SU-DHL-6 (cell line): Measurements from ENCODE around the gene B9D2.

ENCODE experiments used
- H2AFZ ChIP-seq: fragments of 200-600 bp; sonication (generic); 2 replicates; pipeline ENCODE4 v1.6.1; 2014; ENCODE audit warnings: low read depth, mild to moderate bottlenecking, moderate library complexity, mixed read lengths, antibody characterized with exemption, low read length; ENCODE audit not compliant: severe bottlenecking
- H3F3A ChIP-seq: fragments of 200-600 bp; shearing (Covaris generic); 2 replicates; pipeline ENCODE4 v1.6.0; 2016; ENCODE audit warnings: antibody characterized with exemption, mild to moderate bottlenecking; ENCODE audit not compliant: insufficient read depth
- H3K27ac ChIP-seq: fragments of 200-600 bp; sonication (generic); 2 replicates; pipeline ENCODE4 v1.5.1; 2016; ENCODE audit warnings: low read depth, mild to moderate bottlenecking, low read length, moderate library complexity, mixed read lengths
- H3K27me3 ChIP-seq: fragments of 200-600 bp; sonication (generic), shearing (Covaris generic); 2 replicates; pipeline ENCODE4 v1.6.0; 2014; ENCODE audit warnings: mild to moderate bottlenecking, low read length
- H3K36me3 ChIP-seq: fragments of 200-600 bp; sonication (generic); 2 replicates; pipeline ENCODE4 v1.6.1; 2014; ENCODE audit warnings: mild to moderate bottlenecking, low read length, mixed read lengths
- H3K4me2 ChIP-seq: fragments of 300-600, 200-600 bp; shearing (Covaris generic), sonication (generic); 2 replicates; pipeline ENCODE4 v1.6.0; 2014; ENCODE audit warnings: low read length, low read depth, mild to moderate bottlenecking; ENCODE audit not compliant: poor library complexity, severe bottlenecking
- H3K4me3 ChIP-seq: fragments of 200-600 bp; sonication (generic); 2 replicates; pipeline ENCODE4 v1.5.1; 2014; ENCODE audit warnings: antibody characterized with exemption, low read length, mild to moderate bottlenecking, mixed read lengths; ENCODE audit not compliant: insufficient read depth, poor library complexity, severe bottlenecking
- H3K79me2 ChIP-seq: fragments of 200-600 bp; sonication (generic); 2 replicates; pipeline ENCODE4 v1.6.1; 2014; ENCODE audit warnings: mild to moderate bottlenecking, low read length, moderate library complexity; ENCODE audit not compliant: insufficient read depth
- H3K9ac ChIP-seq: fragments of 200-600 bp; sonication (generic); 2 replicates; pipeline ENCODE4 v1.7.0; 2014; ENCODE audit warnings: mild to moderate bottlenecking, low read length
- H3K9me2 ChIP-seq: fragments of 200-600 bp; sonication (generic); replicated peaks from 2 replicates; pipeline ENCODE4 v1.6.1; 2014; ENCODE audit warnings: low read length; ENCODE audit not compliant: insufficient read depth
- H3K9me3 ChIP-seq: fragments of 200-600 bp; sonication (generic); 2 replicates; pipeline ENCODE4 v1.6.1; 2014; ENCODE audit warnings: low read length, mixed read lengths; ENCODE audit not compliant: insufficient read depth
- H4K20me1 ChIP-seq: fragments of 200-600 bp; sonication (generic); 2 replicates; pipeline ENCODE4 v1.6.1; 2014; ENCODE audit warnings: low read depth, mild to moderate bottlenecking, antibody characterized with exemption, low read length, moderate library complexity, mixed read lengths
- EZH2phosphoT487 ChIP-seq: fragments of 200-600 bp; sonication (generic), shearing (Covaris generic); conservative IDR thresholded peaks from 2 replicates; pipeline ENCODE4 v1.6.1; 2018; ENCODE audit warnings: mild to moderate bottlenecking, antibody characterized with exemption, low read length, moderate library complexity, mixed read lengths
- TF ChIP-seq, protein P1 (sequence below): fragments of 200-600 bp; sonication (generic); IDR thresholded peaks from one replicate; pipeline ENCODE4 v1.5.1; 2017; ENCODE audit warnings: antibody characterized with exemption, mild to moderate bottlenecking, low read length, moderate library complexity; ENCODE audit not compliant: insufficient read depth, poor library complexity, severe bottlenecking

B9D2 gene

DNA sequence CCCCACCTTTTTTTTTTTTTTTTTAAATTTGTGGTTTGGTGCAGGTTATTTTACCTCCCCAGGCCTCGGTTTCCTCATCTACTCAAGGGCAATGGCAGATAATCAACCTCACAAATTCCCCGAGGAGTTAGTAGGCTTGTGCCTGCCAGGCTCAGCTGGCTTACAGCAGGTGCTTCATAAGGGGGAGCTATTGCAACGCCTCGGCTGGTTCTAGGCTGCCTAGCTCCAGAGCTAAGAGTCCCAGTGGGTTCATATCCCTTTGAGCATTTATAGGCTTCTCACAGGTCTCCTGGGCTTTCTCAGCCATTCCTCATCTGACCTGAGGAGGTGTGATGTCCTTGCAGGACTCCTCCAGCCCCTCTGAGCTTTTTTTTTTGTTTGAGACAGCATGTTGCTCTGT is 44.3 kb upstream of the B9D2 start:
- no peak overlapping the region for H3K4me3 ChIP-seq
- no peaks in the 10 kb centered on the region for H3K79me2 ChIP-seq
- H3F3A ChIP-seq = no peaks in the 10 kb centered on the region
- no peaks in the 10 kb centered on the region for H3K9me2 ChIP-seq
- H3K4me2 ChIP-seq = no peak overlapping the region
- TF ChIP-seq EZH2phosphoT487 = no peak
- TF ChIP-seq, protein P1, sequence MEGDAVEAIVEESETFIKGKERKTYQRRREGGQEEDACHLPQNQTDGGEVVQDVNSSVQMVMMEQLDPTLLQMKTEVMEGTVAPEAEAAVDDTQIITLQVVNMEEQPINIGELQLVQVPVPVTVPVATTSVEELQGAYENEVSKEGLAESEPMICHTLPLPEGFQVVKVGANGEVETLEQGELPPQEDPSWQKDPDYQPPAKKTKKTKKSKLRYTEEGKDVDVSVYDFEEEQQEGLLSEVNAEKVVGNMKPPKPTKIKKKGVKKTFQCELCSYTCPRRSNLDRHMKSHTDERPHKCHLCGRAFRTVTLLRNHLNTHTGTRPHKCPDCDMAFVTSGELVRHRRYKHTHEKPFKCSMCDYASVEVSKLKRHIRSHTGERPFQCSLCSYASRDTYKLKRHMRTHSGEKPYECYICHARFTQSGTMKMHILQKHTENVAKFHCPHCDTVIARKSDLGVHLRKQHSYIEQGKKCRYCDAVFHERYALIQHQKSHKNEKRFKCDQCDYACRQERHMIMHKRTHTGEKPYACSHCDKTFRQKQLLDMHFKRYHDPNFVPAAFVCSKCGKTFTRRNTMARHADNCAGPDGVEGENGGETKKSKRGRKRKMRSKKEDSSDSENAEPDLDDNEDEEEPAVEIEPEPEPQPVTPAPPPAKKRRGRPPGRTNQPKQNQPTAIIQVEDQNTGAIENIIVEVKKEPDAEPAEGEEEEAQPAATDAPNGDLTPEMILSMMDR = no peak
- H3K9me3 ChIP-seq = no peaks in the 10 kb centered on the region
- no peaks in the 10 kb centered on the region for H3K36me3 ChIP-seq
- H3K9ac ChIP-seq = no peak overlapping the region
- H4K20me1 ChIP-seq = no peaks in the 10 kb centered on the region
- no peak overlapping the region for H2AFZ ChIP-seq
- no peaks in the 10 kb centered on the region for H3K27me3 ChIP-seq
- H3K27ac ChIP-seq = no peak overlapping the region

DNA sequence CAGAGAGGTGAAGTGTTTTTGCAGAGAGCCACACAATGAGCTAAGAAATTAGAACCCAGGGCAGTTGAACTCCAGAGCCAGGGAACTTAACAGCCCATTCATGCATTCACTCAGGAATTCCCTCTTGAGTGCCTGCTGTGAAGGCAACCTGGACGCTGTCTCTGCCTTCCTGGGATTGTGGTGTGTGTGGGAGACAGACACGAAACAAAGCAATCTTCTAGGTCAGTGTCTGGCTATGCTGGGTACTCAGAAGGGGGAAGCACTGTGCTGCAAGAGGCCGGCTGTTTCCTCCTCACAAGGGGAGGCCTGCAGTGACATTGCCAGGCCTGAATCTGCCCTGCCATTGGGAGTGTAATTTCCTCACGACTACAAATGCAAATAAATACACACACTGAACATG is 43.3 kb upstream of the B9D2 start:
- Histone ChIP-seq H3K9me2 (no peaks in the 10 kb centered on the region), H3K9ac (no peak overlapping the region), H3K9me3 (no peaks in the 10 kb centered on the region), H3K79me2 (no peaks in the 10 kb centered on the region), H3K4me2 (no peak overlapping the region), H3K36me3 (no peaks in the 10 kb centered on the region), H4K20me1 (no peaks in the 10 kb centered on the region), H3K27ac (no peak overlapping the region), H3K4me3 (no peak overlapping the region), H3F3A (no peaks in the 10 kb centered on the region), H3K27me3 (no peaks in the 10 kb centered on the region), H2AFZ (no peak overlapping the region)
- TF ChIP-seq EZH2phosphoT487 = no peak
- TF ChIP-seq, protein P1 = no peak

DNA sequence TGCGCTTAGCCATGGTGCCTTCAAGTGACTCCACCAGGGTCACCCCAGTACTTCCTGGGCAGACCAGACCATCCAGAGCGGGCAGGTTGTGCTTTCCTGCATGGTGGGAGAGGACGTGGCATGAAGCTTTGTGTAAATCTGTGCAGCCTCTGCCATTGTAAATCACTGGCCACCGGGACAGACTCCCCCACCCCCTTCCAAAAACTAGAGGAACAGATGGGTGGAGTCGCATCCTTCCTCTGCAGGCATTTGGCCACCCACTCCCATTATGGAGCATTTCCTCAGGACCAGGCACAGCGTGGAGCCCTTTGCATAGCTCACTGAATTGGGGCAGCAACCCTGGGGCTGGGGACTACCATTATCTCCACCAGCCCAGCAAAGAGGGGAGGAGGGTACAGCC is 41.8 kb upstream of the B9D2 start:
- no peak overlapping the region for H2AFZ ChIP-seq
- H3K4me3 ChIP-seq = no peak overlapping the region
- H3F3A ChIP-seq = no peaks in the 10 kb centered on the region
- H4K20me1 ChIP-seq = no peaks in the 10 kb centered on the region
- TF ChIP-seq EZH2phosphoT487 = no peak
- TF ChIP-seq, protein P1 = no peak
- no peaks in the 10 kb centered on the region for H3K79me2 ChIP-seq
- no peaks in the 10 kb centered on the region for H3K36me3 ChIP-seq
- H3K27me3 ChIP-seq = no peaks in the 10 kb centered on the region
- no peak overlapping the region for H3K27ac ChIP-seq
- no peaks in the 10 kb centered on the region for H3K9me2 ChIP-seq
- H3K4me2 ChIP-seq = no peak overlapping the region
- no peak overlapping the region for H3K9ac ChIP-seq
- no peaks in the 10 kb centered on the region for H3K9me3 ChIP-seq
